Activated CD4-positive, alpha-beta T cell treated with anti-CD3 and anti-CD28 coated beads, Interleukin-10, Interleukin-2, amounts not matched to agents 100 ng/mL and 50 ng/mL, durations not matched to agents 16 hours and 8 hours (primary cell): Measurements from ENCODE around the gene GNAT3.

Experiments used
- DNase-seq: peaks from one replicate; pipeline ENCODE4 v3.0.0-alpha.2; 2020

GNAT3 gene

GRCh38 chr7:80499350-80499953 is 12.4 kb downstream of the GNAT3 start:
- no peak for DNase-seq

- no peak for DNase-seq
These were observed 13.1 kb downstream of the GNAT3 start for GRCh38 chr7:80498481-80499349.

- DNase-seq = no peak
These were observed 15.3 kb downstream of the GNAT3 start for GRCh38 chr7:80496586-80496985.

- no peak for DNase-seq
These were observed 18.6 kb downstream of the GNAT3 start for GRCh38 chr7:80493121-80493849.

GRCh38 chr7:80491462-80491861 is 20.4 kb downstream of the GNAT3 start:
- no peak for DNase-seq

- no peak for DNase-seq
These were observed 23.0 kb downstream of the GNAT3 start for GRCh38 chr7:80488851-80489370.

GRCh38 chr7:80488406-80488805 is 23.5 kb downstream of the GNAT3 start:
- DNase-seq = no peak

- DNase-seq = no peak
These were observed 26.1 kb downstream of the GNAT3 start for GRCh38 chr7:80485721-80486120.

GRCh38 chr7:80482950-80483349 is 28.9 kb downstream of the GNAT3 start:
- DNase-seq = no peak

- DNase-seq = no peak
These were observed 30.5 kb downstream of the GNAT3 start for GRCh38 chr7:80481196-80481884.

GRCh38 chr7:80480566-80480965 is 31.3 kb downstream of the GNAT3 start:
- DNase-seq = no peak

GRCh38 chr7:80478683-80479082 is 33.2 kb downstream of the GNAT3 start:
- DNase-seq = no peak

GRCh38 chr7:80476035-80476434 is 35.8 kb downstream of the GNAT3 start:
- DNase-seq = no peak

- DNase-seq = no peak
These were observed 36.5 kb downstream of the GNAT3 start for GRCh38 chr7:80475383-80475782.

- DNase-seq = no peak
These were observed 38.1 kb downstream of the GNAT3 start for GRCh38 chr7:80473751-80474150.

GRCh38 chr7:80472491-80473200 is 39.2 kb downstream of the GNAT3 start:
- no peak for DNase-seq

- no peak for DNase-seq
These were observed 42.7 kb downstream of the GNAT3 start for GRCh38 chr7:80468931-80469714.

- no peak for DNase-seq
These were observed 44.8 kb downstream of the GNAT3 start for GRCh38 chr7:80467069-80467468.

- no peak for DNase-seq
These were observed 45.2 kb downstream of the GNAT3 start for GRCh38 chr7:80466636-80467035.

- DNase-seq = no peak
These were observed 47.7 kb downstream of the GNAT3 start for GRCh38 chr7:80464211-80464610.

- no peak for DNase-seq
These were observed 48.5 kb downstream of the GNAT3 start for GRCh38 chr7:80463272-80463920.
